Measurements from ENCODE around the gene SLC12A5. TPM values are rescaled to one million over a fixed set of nuclear protein-coding genes. Genes with fewer than 3 reads are reported as not detected.

The SLC12A5 gene
- total RNA-seq, 2 experiments from 2014 or later = 1.3 to 1.7 TPM

DNA sequence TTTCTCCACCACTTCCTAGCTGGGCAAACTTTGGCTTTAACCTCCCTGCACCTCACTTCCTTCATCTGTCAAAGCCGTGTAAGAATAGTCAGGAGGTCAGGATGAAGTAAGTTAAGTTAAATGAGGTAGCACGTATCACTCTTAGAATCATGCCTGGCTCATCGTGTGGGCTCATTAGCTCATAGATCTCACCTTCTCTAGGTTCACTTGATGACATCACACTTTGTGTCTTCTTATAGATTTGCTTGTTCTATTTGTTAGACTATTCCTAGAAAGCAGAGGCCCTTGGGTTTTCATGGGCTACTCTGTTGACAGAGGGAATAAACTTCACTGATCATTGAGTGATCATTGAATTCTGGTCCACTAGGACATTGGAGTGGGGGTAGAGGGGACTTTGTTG is 72.9 kb downstream of the SLC12A5 start:
- CTCF ChIA-PET = interaction anchor here (1.0 kb wide), 1 partner anchor 14 kb away, joined by 3 read pairs; no protein-coding TSS in a partner anchor
- H3K4me3 Mint-ChIP-seq = no peak overlapping the region
- no peaks in the 10 kb centered on the region for H3K9me3 Mint-ChIP-seq (ENCODE audit: insufficient read depth)
- no peak for DNase-seq
- H3K36me3 Mint-ChIP-seq (ENCODE audit: low read depth) = no peaks in the 10 kb centered on the region
- peaks cover 39% of the 10 kb centered on the region for H3K27me3 Mint-ChIP-seq (ENCODE audit: low read depth)
- POLR2A ChIA-PET = no interaction called here
- no peak for ATAC-seq
- no peak overlapping the region for H3K27ac Mint-ChIP-seq
- no peaks in the 10 kb centered on the region for H3K4me1 Mint-ChIP-seq (ENCODE audit: low read depth)

DNA sequence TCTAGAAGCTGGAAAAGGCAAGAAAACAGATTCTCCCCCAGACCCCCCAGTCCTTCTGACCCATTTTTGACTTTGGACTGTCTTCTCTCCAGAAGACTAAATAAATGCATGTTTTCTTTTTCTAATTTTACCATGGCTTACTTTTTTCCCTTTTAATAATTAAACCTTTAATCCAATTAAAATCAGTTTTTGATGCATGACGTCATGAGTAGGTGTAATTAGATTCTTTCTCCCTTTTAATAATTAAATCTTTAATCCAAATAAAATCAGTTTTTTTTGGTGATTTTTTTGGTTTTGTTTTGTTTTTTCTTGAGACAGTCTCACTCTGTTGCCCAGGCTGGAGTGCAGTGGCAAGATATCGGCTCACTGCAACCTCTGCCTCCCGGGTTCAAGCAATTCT is 73.9 kb downstream of the SLC12A5 start:
- CTCF ChIA-PET = no interaction called here
- no peak for ATAC-seq
- Mint-ChIP-seq H3K36me3 (ENCODE audit: low read depth) (no peaks in the 10 kb centered on the region), H3K9me3 (ENCODE audit: insufficient read depth) (no peaks in the 10 kb centered on the region), H3K27me3 (ENCODE audit: low read depth) (peaks cover 47% of the 10 kb centered on the region), H3K27ac (no peak overlapping the region), H3K4me3 (no peak overlapping the region), H3K4me1 (ENCODE audit: low read depth) (no peaks in the 10 kb centered on the region)
- POLR2A ChIA-PET = no interaction called here
- DNase-seq = no peak

DNA sequence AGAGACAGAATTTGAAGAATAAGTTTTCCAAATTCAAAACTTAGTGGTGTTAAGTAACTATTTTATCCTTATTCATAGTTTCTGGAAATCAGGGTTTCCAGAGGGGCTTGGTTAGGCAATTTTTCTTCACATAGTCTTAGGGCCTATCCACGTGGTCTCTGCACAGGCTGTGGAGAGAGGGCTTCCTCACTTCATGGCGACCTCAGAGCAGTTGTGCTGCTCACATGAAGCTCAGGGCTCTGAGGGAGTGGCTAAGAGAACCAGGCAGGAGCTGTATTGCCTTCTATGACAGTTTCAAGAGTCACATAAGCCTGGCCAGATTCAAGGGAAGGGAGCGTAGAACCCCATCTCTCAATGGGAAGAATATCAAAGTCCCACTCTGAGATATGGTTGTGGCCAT is 75.2 kb downstream of the SLC12A5 start:
- ATAC-seq (no peak), DNase-seq (no peak)
- no peak overlapping the region for H3K4me3 Mint-ChIP-seq
- H3K36me3 Mint-ChIP-seq (ENCODE audit: low read depth) = no peaks in the 10 kb centered on the region
- POLR2A ChIA-PET = no interaction called here
- H3K4me1 Mint-ChIP-seq (ENCODE audit: low read depth) = no peaks in the 10 kb centered on the region
- H3K27me3 Mint-ChIP-seq (ENCODE audit: low read depth) = peaks cover 47% of the 10 kb centered on the region
- no peaks in the 10 kb centered on the region for H3K9me3 Mint-ChIP-seq (ENCODE audit: insufficient read depth)
- CTCF ChIA-PET = interaction anchor here (1.0 to 1.5 kb wide), 2 partner anchors 16 to 244 kb away, joined by 3 to 4 read pairs; no protein-coding TSS in a partner anchor
- H3K27ac Mint-ChIP-seq = no peak overlapping the region

DNA sequence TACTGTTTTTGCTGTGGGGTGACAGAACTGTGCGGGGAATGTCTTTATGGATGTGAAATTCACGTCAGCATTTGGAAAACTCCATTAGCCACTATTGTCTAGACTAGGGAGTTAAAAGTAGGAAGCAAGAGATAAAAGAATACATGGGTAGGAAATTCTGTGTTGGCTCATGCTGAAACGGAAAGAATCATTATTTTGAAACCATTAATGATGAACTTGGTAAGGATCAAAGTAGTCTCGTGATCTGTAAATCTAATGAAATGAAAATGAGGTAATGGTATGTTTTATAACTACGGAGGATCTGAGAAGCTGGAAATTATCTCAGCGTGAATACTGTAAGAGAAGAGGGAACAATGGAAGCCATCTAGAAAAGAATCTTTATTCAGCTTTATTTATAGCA is 78.0 kb downstream of the SLC12A5 start:
- no peak overlapping the region for H3K4me3 Mint-ChIP-seq
- H3K4me1 Mint-ChIP-seq (ENCODE audit: low read depth) = peaks cover 9% of the 10 kb centered on the region
- peaks cover 47% of the 10 kb centered on the region for H3K27me3 Mint-ChIP-seq (ENCODE audit: low read depth)
- DNase-seq (no peak), ATAC-seq (no peak)
- no peaks in the 10 kb centered on the region for H3K9me3 Mint-ChIP-seq (ENCODE audit: insufficient read depth)
- no peak overlapping the region for H3K27ac Mint-ChIP-seq
- POLR2A ChIA-PET = no interaction called here
- no peaks in the 10 kb centered on the region for H3K36me3 Mint-ChIP-seq (ENCODE audit: low read depth)
- CTCF ChIA-PET = interaction anchor here (1.3 to 1.7 kb wide), 2 partner anchors 26 to 68 kb away, joined by 3 read pairs; no protein-coding TSS in a partner anchor

DNA sequence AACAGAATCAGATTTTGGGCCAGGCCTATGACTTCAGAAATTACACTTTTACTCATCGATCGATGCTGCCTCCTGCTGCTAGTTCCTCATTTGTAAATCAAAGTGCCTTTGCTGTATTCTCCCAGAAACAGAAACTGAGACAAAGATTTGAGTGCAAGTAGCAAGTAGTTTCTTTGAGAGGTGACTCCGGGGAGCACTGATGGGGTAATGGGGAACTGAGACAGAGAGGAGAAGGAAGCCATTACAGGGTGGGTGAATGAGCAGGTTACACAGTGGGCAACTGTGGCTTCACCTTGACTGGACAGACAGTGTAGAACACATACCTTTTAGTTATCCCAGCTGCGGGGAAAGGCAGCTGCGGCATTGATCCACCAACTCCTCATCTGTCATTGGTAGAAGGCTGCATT is 79.4 kb downstream of the SLC12A5 start:
- Mint-ChIP-seq H3K9me3 (ENCODE audit: insufficient read depth) (no peaks in the 10 kb centered on the region), H3K27ac (no peak overlapping the region), H3K4me3 (no peak overlapping the region), H3K36me3 (ENCODE audit: low read depth) (no peaks in the 10 kb centered on the region), H3K27me3 (ENCODE audit: low read depth) (peaks cover 41% of the 10 kb centered on the region), H3K4me1 (ENCODE audit: low read depth) (peaks cover 9% of the 10 kb centered on the region)
- ATAC-seq (no peak), DNase-seq (no peak)
- ChIA-PET CTCF (interaction anchor here (1.3 kb wide), 1 partner anchor 67 kb away, joined by 3 read pairs; no protein-coding TSS in a partner anchor), POLR2A (no interaction called here)

DNA sequence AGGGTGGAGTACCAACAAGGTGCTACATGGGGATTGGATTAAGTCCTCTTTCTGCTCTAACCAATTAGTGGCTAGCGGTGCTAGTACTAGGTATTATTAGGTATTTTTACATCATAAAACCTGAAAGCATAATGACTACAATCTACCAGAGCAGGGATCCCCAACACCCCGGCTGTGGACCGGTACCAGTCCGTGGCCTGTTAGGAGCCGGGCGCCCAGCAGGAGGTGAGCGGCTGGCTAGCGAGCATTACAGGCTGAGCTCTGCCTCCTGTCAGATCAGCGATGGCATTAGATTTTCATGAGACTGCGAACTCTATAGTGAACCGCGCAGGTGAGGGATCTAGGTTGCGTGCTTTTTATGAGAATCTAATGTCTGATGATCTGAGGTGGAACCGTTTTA is 80.0 kb downstream of the SLC12A5 start:
- Mint-ChIP-seq H3K27ac (no peak overlapping the region), H3K36me3 (ENCODE audit: low read depth) (no peaks in the 10 kb centered on the region), H3K4me3 (no peak overlapping the region), H3K4me1 (ENCODE audit: low read depth) (peaks cover 9% of the 10 kb centered on the region), H3K9me3 (ENCODE audit: insufficient read depth) (no peaks in the 10 kb centered on the region), H3K27me3 (ENCODE audit: low read depth) (peaks cover 44% of the 10 kb centered on the region)
- POLR2A ChIA-PET = no interaction called here
- ATAC-seq = no peak
- CTCF ChIA-PET = no interaction called here
- no peak for DNase-seq

Other genes with a start within 250 kb of the SLC12A5 start
- gene WFDC3, start 237.3 kb upstream of the SLC12A5 start, total RNA-seq = not detected
- 10 to 100 TPM; 34.7 to 34.8 TPM for gene DNTTIP1, start 237.3 kb upstream of the SLC12A5 start, total RNA-seq
- 100 to 1,000 TPM; 251 to 261 TPM for gene UBE2C, start 216.6 kb upstream of the SLC12A5 start, total RNA-seq
- gene TNNC2, start 201.9 kb upstream of the SLC12A5 start, total RNA-seq = not detected
- gene SNX21, start 195.4 kb upstream of the SLC12A5 start, total RNA-seq = 1 to 10 TPM; 1.6 to 1.7 TPM
- gene ACOT8, start 171.8 kb upstream of the SLC12A5 start, total RNA-seq = 10 to 100 TPM; 29.3 to 32.1 TPM
- 1 to 10 TPM; 5.1 to 5.8 TPM for gene ZSWIM3, start 171.6 kb upstream of the SLC12A5 start, total RNA-seq
- 1 to 10 TPM; 7.0 TPM for gene ZSWIM1, start 148.0 kb upstream of the SLC12A5 start, total RNA-seq
- 1 to 10 TPM in 1 of 2 experiments, under 1 TPM in 1; 0.76 to 1.4 TPM for gene SPATA25, start 141.6 kb upstream of the SLC12A5 start, total RNA-seq
- gene NEURL2, start 138.0 kb upstream of the SLC12A5 start, total RNA-seq = 1 to 10 TPM; 1.1 to 1.3 TPM
- gene CTSA, start 137.9 kb upstream of the SLC12A5 start, total RNA-seq = 10 to 100 TPM; 63.4 to 64.1 TPM
- 1 to 10 TPM; 2.2 to 2.8 TPM for gene PLTP, start 117.1 kb upstream of the SLC12A5 start, total RNA-seq
- gene PCIF1, start 94.5 kb upstream of the SLC12A5 start, total RNA-seq = 10 to 100 TPM; 40.3 to 41.2 TPM
- 10 to 100 TPM; 33.1 to 34.5 TPM for gene ZNF335, start 57.0 kb upstream of the SLC12A5 start, total RNA-seq
- gene MMP9, start 20.3 kb upstream of the SLC12A5 start, total RNA-seq = not detected
- gene NCOA5, start 60.7 kb downstream of the SLC12A5 start, total RNA-seq = 10 to 100 TPM; 30.3 to 30.9 TPM
- 1 to 10 TPM in 1 of 2 experiments, under 1 TPM in 1; 0.94 to 1.0 TPM for gene CD40, start 89.1 kb downstream of the SLC12A5 start, total RNA-seq